Nephron progenitor cell (in vitro differentiated cells): ENCODE measurements around the gene TAF13.

Source experiments
- DNase-seq: peaks from one replicate; pipeline ENCODE4 v3.0.0; 2021
- H3K27ac Mint-ChIP-seq: 2 replicates; pipeline ENCODE4 v1.8.0; 2021; ENCODE audit warnings: mild to moderate bottlenecking, moderate library complexity, mixed read lengths
- H3K27me3 Mint-ChIP-seq: 2 replicates; pipeline ENCODE4 v1.8.0; 2021; ENCODE audit warnings: mild to moderate bottlenecking, low read depth, mixed read lengths; ENCODE audit not compliant: poor library complexity
- H3K36me3 Mint-ChIP-seq: 2 replicates; pipeline ENCODE4 v1.8.0; 2021; ENCODE audit warnings: low read depth, mixed read lengths
- H3K4me1 Mint-ChIP-seq: 2 replicates; pipeline ENCODE4 v1.8.0; 2021; ENCODE audit warnings: mixed read lengths
- H3K4me3 Mint-ChIP-seq: 2 replicates; pipeline ENCODE4 v1.8.0; 2021; ENCODE audit warnings: mild to moderate bottlenecking, moderate library complexity, mixed read lengths
- H3K9me3 Mint-ChIP-seq: 2 replicates; pipeline ENCODE4 v1.8.0; 2021; ENCODE audit warnings: mild to moderate bottlenecking, moderate library complexity, mixed read lengths
- CTCF ChIP-seq: fragments of 200-600 bp; sonication (generic); IDR thresholded peaks from 2 replicates; pipeline ENCODE4 v1.5.0; 2021; ENCODE audit warnings: antibody characterized with exemption

Gene TAF13

GRCh38 chr1:109107785-109108184 is 32.0 kb upstream of the TAF13 start:
- H3K36me3 Mint-ChIP-seq: peaks cover 16% of the 10 kb centered on the region
- no peak overlapping the region for H3K27ac Mint-ChIP-seq
- no peak for TF ChIP-seq CTCF
- no peak for DNase-seq
- H3K27me3 Mint-ChIP-seq: peaks cover 62% of the 10 kb centered on the region
- peaks cover 10% of the 10 kb centered on the region for H3K4me1 Mint-ChIP-seq
- no peak overlapping the region for H3K4me3 Mint-ChIP-seq
- H3K9me3 Mint-ChIP-seq: no peaks in the 10 kb centered on the region

- TF ChIP-seq CTCF: no peak
- Mint-ChIP-seq H3K9me3 (no peaks in the 10 kb centered on the region), H3K27me3 (peaks cover 43% of the 10 kb centered on the region), H3K4me3 (no peak overlapping the region), H3K4me1 (no peaks in the 10 kb centered on the region), H3K36me3 (peaks cover 27% of the 10 kb centered on the region), H3K27ac (no peak overlapping the region)
- no peak for DNase-seq
These were observed 30.1 kb upstream of the TAF13 start for GRCh38 chr1:109105881-109106280.

DNA sequence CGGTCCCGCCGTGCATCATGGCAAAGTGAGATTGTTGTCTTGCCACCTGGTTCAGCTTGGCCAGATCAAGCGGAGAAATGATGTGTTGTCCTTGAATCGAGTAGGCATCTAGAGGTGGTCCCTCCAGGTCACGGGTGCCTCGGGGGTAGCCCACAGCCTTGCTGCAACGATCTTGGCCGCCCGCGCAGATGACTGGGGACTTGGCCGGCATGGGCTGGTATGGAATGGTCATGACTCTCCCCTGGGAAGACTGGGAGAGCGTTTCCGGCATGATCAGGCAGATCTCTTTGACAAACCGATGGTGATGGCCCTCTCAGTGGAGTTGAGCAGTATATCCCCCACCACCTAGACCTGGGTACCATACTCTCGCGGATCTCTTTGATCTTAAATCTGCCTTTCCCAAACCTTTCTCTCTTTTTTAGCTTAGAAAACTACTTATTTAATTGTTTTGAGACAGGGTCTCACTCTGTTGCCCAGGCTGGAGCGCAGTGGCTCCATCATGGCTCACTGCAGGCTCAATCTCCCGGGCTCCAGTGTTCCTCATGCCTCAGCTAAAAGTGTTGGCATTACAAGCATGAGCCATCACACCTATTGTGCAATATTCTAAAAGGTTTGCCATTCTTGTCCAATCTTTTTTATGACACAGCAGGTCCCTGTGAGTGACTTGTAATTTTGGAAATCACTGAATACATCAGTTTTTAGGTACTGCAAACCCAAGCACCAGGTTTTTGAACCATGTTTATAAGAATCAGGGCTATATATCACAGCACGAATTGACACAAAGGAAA is 28.8 kb upstream of the TAF13 start:
- Mint-ChIP-seq H3K4me3 (no peak overlapping the region), H3K27me3 (peaks cover 30% of the 10 kb centered on the region), H3K4me1 (peaks cover 5% of the 10 kb centered on the region), H3K27ac (peak overlapping the region; percentile 62), H3K36me3 (peaks cover 27% of the 10 kb centered on the region), H3K9me3 (no peaks in the 10 kb centered on the region)
- no peak for DNase-seq
- no peak for TF ChIP-seq CTCF

DNA sequence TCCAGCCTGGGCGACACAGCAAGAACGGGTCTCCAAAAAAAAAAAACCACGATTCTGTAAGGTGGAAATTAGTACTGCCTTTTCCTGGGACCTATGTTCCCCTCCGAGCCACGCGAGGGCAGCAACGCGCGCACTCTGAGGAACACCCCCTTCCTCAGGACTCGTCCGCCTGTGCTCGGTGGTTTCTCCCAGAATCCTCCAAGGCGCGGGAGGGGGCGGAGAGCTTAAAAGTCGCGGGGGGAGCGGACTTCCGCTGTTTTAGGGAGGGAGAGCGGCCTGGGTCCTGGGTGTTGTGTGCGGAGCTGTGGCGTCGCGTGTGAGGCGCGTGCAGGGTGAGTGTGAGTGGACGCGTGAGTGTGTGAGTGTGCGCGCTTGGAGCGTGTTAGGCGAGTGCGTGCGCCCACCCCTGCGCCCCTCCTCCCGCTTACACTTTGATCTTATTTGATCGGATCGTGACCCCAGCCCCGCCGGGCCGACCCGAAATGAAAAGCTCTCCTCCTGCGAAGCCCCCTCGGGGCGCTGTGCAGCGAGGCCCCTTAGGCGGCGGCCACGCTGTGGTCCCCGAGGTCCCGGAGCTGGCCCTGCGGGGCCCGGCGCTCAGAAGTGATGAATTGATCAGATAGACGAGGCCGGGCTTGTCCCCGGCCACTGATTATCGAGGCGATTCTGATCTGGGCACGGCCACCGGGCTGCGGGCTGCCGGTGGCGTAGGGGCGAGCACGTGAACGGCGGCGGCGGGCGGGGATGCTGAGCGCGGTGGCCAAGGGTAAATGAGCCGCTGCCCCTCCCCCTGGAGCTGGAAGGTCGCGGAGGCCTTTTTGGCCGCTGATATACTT is 24.4 kb upstream of the TAF13 start:
- Mint-ChIP-seq H3K36me3 (peaks cover 27% of the 10 kb centered on the region), H3K9me3 (no peaks in the 10 kb centered on the region), H3K27ac (peak overlapping the region; percentile 99), H3K27me3 (peaks cover 4% of the 10 kb centered on the region), H3K4me3 (peak overlapping the region; percentile 96), H3K4me1 (peaks cover 5% of the 10 kb centered on the region)
- peak; percentile 93 for DNase-seq
- TF ChIP-seq CTCF: peak; percentile 70

GRCh38 chr1:109096120-109096519 is 20.3 kb upstream of the TAF13 start:
- no peaks in the 10 kb centered on the region for H3K27me3 Mint-ChIP-seq

More at GRCh38 chr1:109096120-109096519, 20.3 kb upstream of the TAF13 start:
- DNase-seq: no peak
- H3K4me3 Mint-ChIP-seq: no peak overlapping the region
- peaks cover 15% of the 10 kb centered on the region for H3K36me3 Mint-ChIP-seq
- H3K4me1 Mint-ChIP-seq: peaks cover 25% of the 10 kb centered on the region
- no peak for TF ChIP-seq CTCF
- no peaks in the 10 kb centered on the region for H3K9me3 Mint-ChIP-seq
- no peak overlapping the region for H3K27ac Mint-ChIP-seq
